Sigmoid colon (tissue), 7 donors: ENCODE measurements around the gene DNER. TPM values are rescaled to one million over a fixed set of nuclear protein-coding genes. Genes with fewer than 3 reads are reported as not detected.

Source experiments
- DNase-seq: peaks from one replicate; pipeline ENCODE4 v3.0.0-alpha.2; 2019
- H3K27ac ChIP-seq, 4 donors: fragments of 200-600 bp; sonication (generic); one replicate each; pipeline ENCODE4 v1.5.1; 2016 to 2019; ENCODE audit warnings: mild to moderate bottlenecking in 1 of 4
- H3K27me3 ChIP-seq, 3 donors: fragments of 200-600 bp; sonication (generic); one replicate each; pipeline ENCODE4 v1.5.1; 2019; ENCODE audit warnings: mild to moderate bottlenecking in 1 of 3
- H3K36me3 ChIP-seq, 4 donors: fragments of 200-600 bp; sonication (generic); one replicate each; pipeline ENCODE4 v1.5.1; 2016 to 2019
- H3K4me1 ChIP-seq, 4 donors: fragments of 200-600 bp; sonication (generic); one replicate each; pipeline ENCODE4 v1.5.1; 2017 to 2019
- H3K4me3 ChIP-seq, 4 donors: fragments of 200-600 bp; sonication (generic); one replicate each; pipeline ENCODE4 v1.5.1; 2017 to 2019; ENCODE audit warnings: mild to moderate bottlenecking in 2 of 4, moderate library complexity in 1 of 4
- H3K9me3 ChIP-seq, 4 donors: fragments of 200-600 bp in 3 of 4; sonication (generic) in 3 of 4; one replicate each; pipeline versions ENCODE4 v1.5.1 to v1.6.1; 2013 to 2019
- EP300 ChIP-seq, 4 donors: sonication (generic); formaldehyde crosslinking; IDR thresholded peaks; one replicate each; pipeline ENCODE4 v1.6.1; 2017; ENCODE audit warnings: antibody characterized with exemption in 4 of 4
- POLR2A ChIP-seq, 2 donors: fragments of 450-650 bp; IDR thresholded peaks; one replicate each; pipeline ENCODE4 v1.6.1; 2016; ENCODE audit warnings: antibody characterized with exemption in 2 of 2, mild to moderate bottlenecking in 2 of 2, moderate library complexity in 2 of 2
- POLR2AphosphoS5 ChIP-seq, 4 donors: sonication (generic); formaldehyde crosslinking; IDR thresholded peaks; one replicate each; pipeline ENCODE4 v1.6.1; 2017; ENCODE audit warnings: antibody characterized with exemption in 4 of 4
- WGBS, 2 donors: extraction: QIAGEN DNeasy Blood & Tissue Kit; methylation state at CpG; one replicate each; pipeline ENCODE4 v1.1.7; 2013; 5-methylcytosine and 5-hydroxymethylcytosine counted together
- intact Hi-C: fragments of 100-400 bp; cut with DNase I; formaldehyde crosslinking; loops from one replicate; pipeline ENCODE4 v1.15.1; 2023
- polyA plus RNA-seq, 3 donors: library from polyadenylated mRNA; stranded (reverse); fragments of 200-250 nt; gene quantifications; one replicate each; pipeline ENCODE4 v1.2.3, GENCODE V29; 2013
- total RNA-seq, 4 donors: library from RNA; depleted of rRNA; stranded (reverse); fragments of >200 nt; gene quantifications; one replicate each; pipeline ENCODE4 v1.1.0, GENCODE V29; 2016
- TF ChIP-seq, protein P1 (sequence below), 4 experiments: fragments of 450-650 bp in 3 of 4; fragments of 200-600 bp in 1 of 4; IDR thresholded peaks; one replicate each; pipeline ENCODE4 v1.5.1; 2016 to 2019; ENCODE audit warnings: antibody characterized with exemption in 4 of 4, mild to moderate bottlenecking in 3 of 4, moderate library complexity in 2 of 4
- donor health status: healthy with polysubstance abuse.
- donor health status: Bipolar disorder and iron deficiency.
- donor health status: healthy.

The DNER gene
- total and polyA plus RNA-seq, 7 donors: 2.7 to 17.7 (median 9.9) TPM; not detected in 1

DNA sequence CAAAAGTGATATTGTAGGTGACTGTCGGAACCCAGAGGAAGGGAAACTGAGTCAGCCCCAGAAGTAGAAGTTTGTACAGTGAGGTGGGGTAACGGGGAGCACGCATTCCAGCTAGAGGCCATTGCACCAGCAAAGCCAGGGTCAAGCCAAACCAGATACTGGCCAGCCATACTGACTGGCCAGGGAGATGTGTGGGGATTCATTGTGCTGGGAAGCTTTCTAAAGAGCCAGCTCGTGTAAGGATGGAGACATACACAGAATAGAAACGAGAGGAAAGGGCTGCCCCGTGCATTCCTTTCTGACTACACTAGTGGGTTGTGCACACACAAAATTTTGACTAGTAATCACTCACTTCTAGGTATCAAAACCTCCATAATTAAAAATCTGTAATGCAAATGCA lies 268.0 kb downstream of the DNER start:
- TF ChIP-seq POLR2A (IDR thresholded peaks at IDR 0.05): no peak
- TF ChIP-seq EP300 (IDR thresholded peaks at IDR 0.05): no peak
- no peak for TF ChIP-seq POLR2AphosphoS5 (IDR thresholded peaks at IDR 0.05)
- TF ChIP-seq, protein P1, sequence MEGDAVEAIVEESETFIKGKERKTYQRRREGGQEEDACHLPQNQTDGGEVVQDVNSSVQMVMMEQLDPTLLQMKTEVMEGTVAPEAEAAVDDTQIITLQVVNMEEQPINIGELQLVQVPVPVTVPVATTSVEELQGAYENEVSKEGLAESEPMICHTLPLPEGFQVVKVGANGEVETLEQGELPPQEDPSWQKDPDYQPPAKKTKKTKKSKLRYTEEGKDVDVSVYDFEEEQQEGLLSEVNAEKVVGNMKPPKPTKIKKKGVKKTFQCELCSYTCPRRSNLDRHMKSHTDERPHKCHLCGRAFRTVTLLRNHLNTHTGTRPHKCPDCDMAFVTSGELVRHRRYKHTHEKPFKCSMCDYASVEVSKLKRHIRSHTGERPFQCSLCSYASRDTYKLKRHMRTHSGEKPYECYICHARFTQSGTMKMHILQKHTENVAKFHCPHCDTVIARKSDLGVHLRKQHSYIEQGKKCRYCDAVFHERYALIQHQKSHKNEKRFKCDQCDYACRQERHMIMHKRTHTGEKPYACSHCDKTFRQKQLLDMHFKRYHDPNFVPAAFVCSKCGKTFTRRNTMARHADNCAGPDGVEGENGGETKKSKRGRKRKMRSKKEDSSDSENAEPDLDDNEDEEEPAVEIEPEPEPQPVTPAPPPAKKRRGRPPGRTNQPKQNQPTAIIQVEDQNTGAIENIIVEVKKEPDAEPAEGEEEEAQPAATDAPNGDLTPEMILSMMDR (IDR thresholded peaks at IDR 0.05): no peak
- no peaks in the 10 kb centered on the region for H3K36me3 ChIP-seq
- H3K9me3 ChIP-seq: no peaks in the 10 kb centered on the region
- peak overlapping the region; percentile 73 to 86 (median 78) for H3K27ac ChIP-seq
- H3K4me3 ChIP-seq: no peak overlapping the region
- DNase-seq: no peak
- no peaks in the 10 kb centered on the region for H3K27me3 ChIP-seq
- H3K4me1 ChIP-seq: peaks cover 0 to 37% (median 27%) of the 10 kb centered on the region in 4 donors
- WGBS, 2 donors: 78 to 83% methylated on average over 6 of the region's 6 CpGs
- intact Hi-C loops: no loop called here

GRCh38 chr2:229445501-229446211 lies 268.7 kb downstream of the DNER start:
- Histone ChIP-seq H3K9me3 (no peaks in the 10 kb centered on the region), H3K27ac (peak overlapping the region; percentile 73 to 86 (median 78)), H3K36me3 (no peaks in the 10 kb centered on the region), H3K27me3 (no peaks in the 10 kb centered on the region), H3K4me3 (peak overlapping the region in 1 of 4 donors; percentile 7), H3K4me1 (peaks cover 0 to 37% (median 27%) of the 10 kb centered on the region in 4 donors)
- DNase-seq: peak; percentile 87
- WGBS, 2 donors: 68 to 73% methylated on average over 11 of the region's 11 CpGs
- intact Hi-C loops: no loop called here
- TF ChIP-seq EP300 (IDR thresholded peaks at IDR 0.05) (peak in 1 of 4 donors; percentile 36), POLR2AphosphoS5 (IDR thresholded peaks at IDR 0.05) (peak; percentile 32 to 50 (median 36)), POLR2A (IDR thresholded peaks at IDR 0.05) (no peak)
- TF ChIP-seq, protein P1 (IDR thresholded peaks at IDR 0.05): no peak

GRCh38 chr2:229445019-229445418 lies 269.3 kb downstream of the DNER start:
- peak overlapping the region in 1 of 4 donors; percentile 7 for H3K4me3 ChIP-seq
- intact Hi-C loops: no loop called here

GRCh38 chr2:229443546-229444268 lies 270.6 kb downstream of the DNER start:
- intact Hi-C loops: no loop called here
- WGBS, 2 donors: 79 to 80% methylated on average over 13 of the region's 13 CpGs

More at GRCh38 chr2:229445019-229445418, 269.3 kb downstream of the DNER start:
- H3K27ac ChIP-seq: peak overlapping the region; percentile 73 to 86 (median 78)
- no peaks in the 10 kb centered on the region for H3K36me3 ChIP-seq
- TF ChIP-seq EP300 (IDR thresholded peaks at IDR 0.05): peak in 3 of 4 donors; percentile 42 to 89 (median 51)
- TF ChIP-seq, protein P1 (IDR thresholded peaks at IDR 0.05): no peak
- TF ChIP-seq POLR2AphosphoS5 (IDR thresholded peaks at IDR 0.05): peak in 3 of 4 donors; percentile 62 to 88 (median 78)
- WGBS, 2 donors: 55 to 63% methylated on average over 7 of the region's 7 CpGs
- H3K9me3 ChIP-seq: no peaks in the 10 kb centered on the region
- peak; percentile 92 for DNase-seq
- H3K27me3 ChIP-seq: no peaks in the 10 kb centered on the region
- peaks cover 0 to 37% (median 27%) of the 10 kb centered on the region in 4 donors for H3K4me1 ChIP-seq

More at GRCh38 chr2:229443546-229444268, 270.6 kb downstream of the DNER start:
- Histone ChIP-seq H3K27me3 (no peaks in the 10 kb centered on the region), H3K4me3 (no peak overlapping the region), H3K36me3 (no peaks in the 10 kb centered on the region), H3K9me3 (no peaks in the 10 kb centered on the region), H3K4me1 (peaks cover 0 to 37% (median 27%) of the 10 kb centered on the region in 4 donors), H3K27ac (peak overlapping the region; percentile 73 to 86 (median 78))
- DNase-seq: no peak
- TF ChIP-seq POLR2A (IDR thresholded peaks at IDR 0.05) (no peak), EP300 (IDR thresholded peaks at IDR 0.05) (no peak), POLR2AphosphoS5 (IDR thresholded peaks at IDR 0.05) (no peak)
- TF ChIP-seq, protein P1 (IDR thresholded peaks at IDR 0.05): no peak
